NB4 (cell line): Measurements from ENCODE around the gene C22orf39.

Source experiments
- DNase-seq: peaks from one replicate; pipeline ENCODE4 v3.0.0; 2010; ENCODE audit warnings: low read depth
- H3K4me3 ChIP-seq: one replicate; pipeline ENCODE4 v1.5.1; 2011; ENCODE audit warnings: mild to moderate bottlenecking, low read depth, low read length, moderate library complexity
- CTCF ChIP-seq: IDR thresholded peaks from one replicate; pipeline ENCODE4 v1.5.1; 2012; ENCODE audit warnings: low read depth, low read length
- MYC ChIP-seq: IDR thresholded peaks from 2 replicates; pipeline ENCODE4 v1.6.1; 2011; ENCODE audit warnings: low read depth, low read length
- POLR2A ChIP-seq: IDR thresholded peaks from 2 replicates; pipeline ENCODE4 v1.6.1; 2011; ENCODE audit warnings: mild to moderate bottlenecking; ENCODE audit not compliant: insufficient read length; ENCODE audit errors: extremely low read depth
- TF ChIP-seq, protein P1 (sequence below): IDR thresholded peaks from 2 replicates; pipeline ENCODE4 v1.6.1; 2011; ENCODE audit warnings: low read depth, low read length

C22orf39 gene

DNA sequence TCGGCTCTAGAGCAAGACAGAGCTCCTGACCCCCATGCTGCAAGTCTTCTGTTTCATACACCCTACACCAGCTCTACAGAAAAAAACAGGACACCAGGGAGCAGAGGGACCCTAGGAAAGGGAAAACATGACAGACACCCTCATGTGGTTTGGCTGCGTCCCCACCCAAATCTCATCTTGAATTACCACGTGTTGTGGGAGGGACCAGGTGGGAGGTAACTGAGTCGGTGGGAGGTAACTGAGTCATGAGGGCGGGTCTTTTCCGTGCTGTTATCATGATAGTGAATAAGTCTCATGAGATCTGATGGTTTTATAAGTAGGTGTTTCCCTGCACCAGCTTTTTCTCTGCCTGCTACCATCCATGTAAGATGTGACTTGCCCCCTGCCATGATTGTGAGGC lies 6.6 kb upstream of the C22orf39 start:
- no peak for DNase-seq
- TF ChIP-seq, protein P1, sequence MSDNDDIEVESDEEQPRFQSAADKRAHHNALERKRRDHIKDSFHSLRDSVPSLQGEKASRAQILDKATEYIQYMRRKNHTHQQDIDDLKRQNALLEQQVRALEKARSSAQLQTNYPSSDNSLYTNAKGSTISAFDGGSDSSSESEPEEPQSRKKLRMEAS = no peak
- no peak overlapping the region for H3K4me3 ChIP-seq

DNA sequence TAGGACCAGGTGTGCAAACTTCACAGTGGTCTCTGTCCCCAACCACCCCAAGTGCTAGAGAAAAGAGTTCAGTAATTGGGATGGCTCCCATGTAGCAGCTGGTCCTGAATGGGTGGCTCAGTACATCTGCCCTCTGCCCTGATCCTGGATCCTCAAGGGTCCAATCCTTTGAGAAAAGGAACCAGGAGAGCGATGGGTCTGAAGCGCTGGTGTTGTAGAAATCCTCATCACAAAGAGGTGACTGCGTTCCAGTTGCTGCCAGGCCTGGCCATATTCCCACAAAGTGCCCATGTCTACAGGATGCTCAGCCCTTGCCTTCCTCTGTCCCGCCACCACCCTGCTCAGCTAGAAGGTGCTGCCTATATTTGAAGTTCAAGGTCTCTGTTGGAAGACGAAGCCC lies 6.2 kb upstream of the C22orf39 start:
- TF ChIP-seq, protein P1 = no peak
- DNase-seq = no peak
- no peak overlapping the region for H3K4me3 ChIP-seq

- TF ChIP-seq CTCF (no peak), POLR2A (no peak), MYC (no peak)
- TF ChIP-seq, protein P1 = no peak
- DNase-seq = no peak
- H3K4me3 ChIP-seq = no peak overlapping the region
These were observed 4.1 kb upstream of the C22orf39 start for GRCh38 chr22:19451570-19451969.

- H3K4me3 ChIP-seq = no peak overlapping the region
- TF ChIP-seq POLR2A (no peak), MYC (no peak), CTCF (no peak)
- TF ChIP-seq, protein P1 = no peak
- DNase-seq = no peak
These were observed 3.1 kb upstream of the C22orf39 start for GRCh38 chr22:19450363-19451175.

- TF ChIP-seq, protein P1 = no peak
- TF ChIP-seq CTCF = no peak
- TF ChIP-seq POLR2A = no peak
- TF ChIP-seq MYC = no peak
- no peak for DNase-seq
- no peak overlapping the region for H3K4me3 ChIP-seq
These were observed 1.9 kb upstream of the C22orf39 start for GRCh38 chr22:19449422-19449767.

DNA sequence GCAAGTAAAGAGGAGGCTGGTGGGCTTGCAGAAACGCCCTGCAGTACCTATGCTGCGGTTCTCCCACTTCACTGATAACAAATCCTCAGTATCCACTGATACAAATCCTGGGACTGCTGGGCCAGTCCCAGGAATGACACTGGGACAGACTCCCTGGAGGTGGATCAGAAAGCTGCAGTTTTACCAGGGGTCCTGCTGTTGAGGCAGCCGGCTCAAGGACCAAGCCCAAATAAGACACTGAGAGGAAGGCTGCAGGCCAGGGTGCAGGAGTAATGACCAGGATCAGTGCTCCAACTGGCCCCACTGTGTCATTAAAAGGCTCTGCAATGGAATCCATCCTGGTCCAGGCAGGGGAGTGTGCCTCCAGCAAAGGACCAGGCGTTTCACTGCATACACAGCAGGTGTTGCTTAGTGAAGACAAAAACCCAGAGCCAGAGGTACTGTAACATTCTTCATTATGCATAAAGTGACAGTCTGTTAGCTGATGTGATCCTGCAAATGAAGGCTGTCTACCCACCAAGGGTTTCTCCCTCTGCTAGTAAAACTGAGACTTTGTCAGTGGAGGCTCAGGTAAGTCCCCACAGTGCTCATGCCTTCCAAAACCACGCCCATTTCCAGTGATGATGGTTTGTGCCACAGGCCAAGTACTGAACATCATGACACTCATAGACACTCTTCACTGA lies 1.4 kb upstream of the C22orf39 start:
- H3K4me3 ChIP-seq = peak overlapping the region; percentile 88
- DNase-seq = no peak
- TF ChIP-seq CTCF = no peak
- TF ChIP-seq MYC = no peak
- no peak for TF ChIP-seq POLR2A
- TF ChIP-seq, protein P1 = no peak
